HG03342 (cell line): Measurements from ENCODE around the gene MAGED4B.
"Not testable (repeated sequence)": the region's sequence is repeated elsewhere in the genome, so short reads cannot be mapped to it uniquely, and the experiment has no call there.

Source experiments
- ATAC-seq: cut with Tn5 transposase; IDR thresholded peaks from one replicate; pipeline ENCODE4 v1.9.1; 2021; ENCODE audit warnings: mild to moderate bottlenecking, moderate library complexity; ENCODE audit not compliant: unreplicated experiment

MAGED4B gene

GRCh38 chrX:52068666-52069640, at the start of gene MAGED4B:
MAGED4B (minus strand) TSS chrX:52069183; CDS start chrX:52068172, 1,011 bp downstream.
- not testable (repeated sequence) for ATAC-seq

GRCh38 chrX:52118262-52118661, 49.3 kb upstream of the MAGED4B start:
- ATAC-seq = no peak

- ATAC-seq = no peak
Observed at GRCh38 chrX:52082578-52082977, 13.6 kb upstream of the MAGED4B start.

GRCh38 chrX:52078131-52078530, 9.1 kb upstream of the MAGED4B start:
- no peak for ATAC-seq

- ATAC-seq = not testable (repeated sequence)
Observed at GRCh38 chrX:52042288-52042687, 26.7 kb downstream of the MAGED4B start.

- ATAC-seq = no peak
Observed at GRCh38 chrX:52034211-52034610, 34.8 kb downstream of the MAGED4B start.

GRCh38 chrX:52031371-52031770, 37.6 kb downstream of the MAGED4B start:
- no peak for ATAC-seq

GRCh38 chrX:52015794-52016193, 53.2 kb downstream of the MAGED4B start:
- no peak for ATAC-seq
